ENCODE results near the gene KIF3A.
A peak's percentile ranks its signal among the peaks of the same experiment; 100 is the strongest.

The KIF3A gene

DNA sequence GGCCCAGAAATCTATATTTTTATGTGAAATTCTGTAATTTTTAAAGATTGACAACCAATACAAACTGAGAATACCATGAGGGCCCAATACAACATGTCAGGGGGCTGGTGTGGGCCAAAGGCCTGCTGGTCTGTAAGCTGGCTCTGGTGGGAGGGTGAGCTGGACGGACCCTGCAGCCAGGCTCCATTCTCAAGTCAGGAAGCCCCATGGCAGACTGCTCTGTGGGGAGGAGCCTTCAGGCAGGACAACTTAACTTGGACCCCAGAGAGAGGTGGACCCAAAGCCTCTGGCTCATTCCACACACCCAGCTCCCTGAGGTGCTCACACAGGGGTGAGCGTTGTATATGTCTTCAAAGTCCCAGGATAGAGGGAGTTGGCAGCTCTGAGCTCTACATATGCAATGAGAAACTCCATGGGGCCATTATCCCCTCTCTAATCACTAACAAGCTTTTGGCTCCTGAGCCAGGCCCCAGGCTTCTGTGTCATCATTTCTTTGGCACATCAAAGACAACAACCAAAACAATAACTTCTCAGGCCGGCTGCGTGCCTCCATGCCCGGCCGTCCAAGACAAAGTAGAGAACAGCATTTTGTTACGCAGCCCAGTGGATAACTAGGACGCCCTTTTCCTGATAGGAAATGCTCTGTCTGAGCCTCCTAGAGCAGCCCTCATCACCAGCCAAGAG, 33.3 kb upstream of the KIF3A start:
- DNase-seq: no peak

GRCh38 chr5:132768485-132768868, 31.1 kb upstream of the KIF3A start:
- no peak for DNase-seq

GRCh38 chr5:132767150-132767549, 29.8 kb upstream of the KIF3A start:
- DNase-seq: no peak

DNA sequence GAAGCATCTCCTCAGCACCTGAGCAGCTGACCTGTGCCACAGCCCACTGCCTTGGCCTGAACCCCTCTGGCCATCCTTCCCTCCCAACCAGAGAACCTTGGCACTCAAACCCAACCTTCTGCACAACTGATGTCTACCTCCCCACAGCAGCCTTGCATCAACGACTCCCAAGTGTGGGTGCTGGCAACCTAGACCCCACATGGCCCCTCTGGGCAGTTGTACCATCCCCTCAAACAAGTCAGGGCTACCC, 29.4 kb upstream of the KIF3A start:
- DNase-seq: no peak

DNA sequence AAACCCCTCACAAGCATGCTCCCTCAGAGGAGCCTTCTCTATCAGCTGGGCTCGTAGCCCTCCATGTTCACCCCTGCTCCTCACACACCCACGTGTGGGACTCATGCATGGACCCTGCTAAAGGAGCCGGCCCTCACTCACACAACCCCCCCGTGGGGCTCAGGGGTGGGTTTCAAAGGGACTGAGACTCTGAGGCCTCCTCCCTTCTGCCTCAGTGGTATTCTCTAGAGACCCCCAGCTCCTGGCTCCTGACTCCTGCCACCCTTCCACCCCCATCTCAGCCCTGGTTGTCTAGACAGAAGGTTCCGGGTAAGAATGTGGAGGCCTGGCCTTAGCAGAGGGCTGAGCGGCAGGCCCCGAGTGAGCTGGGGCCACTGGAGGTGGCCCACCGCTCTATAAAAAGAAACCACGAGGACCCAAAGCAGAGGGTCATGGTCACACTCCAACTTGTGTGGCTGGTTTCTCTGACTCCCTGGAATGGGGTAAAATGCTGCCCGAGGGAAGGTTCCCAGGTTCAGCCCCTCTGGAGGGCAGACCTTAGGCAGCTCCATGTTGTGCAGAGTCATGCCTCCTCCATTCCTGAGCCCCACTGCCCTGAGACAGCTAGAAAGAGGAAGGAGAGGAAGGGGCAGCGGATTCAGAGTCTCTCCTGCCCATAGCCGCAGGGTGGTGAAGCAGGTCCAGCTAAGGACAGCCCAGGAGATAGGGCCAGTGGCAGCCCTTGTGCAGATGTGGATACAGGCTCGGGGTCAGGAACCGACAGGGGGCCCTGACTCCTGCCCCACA, 28.9 kb upstream of the KIF3A start:
- DNase-seq: no peak

GRCh38 chr5:132765311-132766019, 28.1 kb upstream of the KIF3A start:
- no peak for DNase-seq

DNA sequence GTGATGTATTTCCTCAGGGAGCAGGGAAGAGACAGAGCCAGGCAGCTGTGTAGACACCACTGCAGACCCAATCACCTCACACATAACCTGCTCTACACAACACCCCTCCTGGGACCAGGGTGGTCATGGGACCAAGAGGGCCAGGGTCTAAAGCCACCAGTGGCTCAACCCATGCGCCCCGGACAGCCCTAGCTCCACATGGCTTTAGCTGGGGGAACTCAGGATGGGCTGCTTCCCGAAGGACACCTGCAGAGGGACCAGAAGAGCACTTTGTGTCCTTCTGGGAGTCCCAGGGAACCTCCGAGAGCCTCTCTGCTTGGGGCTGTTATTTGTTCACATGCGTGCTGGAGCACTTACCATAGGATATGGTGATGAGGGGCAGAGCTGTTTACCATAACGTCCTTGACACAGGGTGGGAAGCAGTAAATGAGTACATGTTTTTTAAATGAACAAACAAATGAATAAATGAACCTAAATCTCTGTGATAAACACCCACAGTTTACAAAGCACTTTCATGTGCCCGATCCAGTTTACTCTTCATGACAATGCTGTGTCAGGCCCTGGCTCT, 27.4 kb upstream of the KIF3A start:
- no peak for DNase-seq

GRCh38 chr5:132764051-132764450, 26.7 kb upstream of the KIF3A start:
- DNase-seq: no peak

DNA sequence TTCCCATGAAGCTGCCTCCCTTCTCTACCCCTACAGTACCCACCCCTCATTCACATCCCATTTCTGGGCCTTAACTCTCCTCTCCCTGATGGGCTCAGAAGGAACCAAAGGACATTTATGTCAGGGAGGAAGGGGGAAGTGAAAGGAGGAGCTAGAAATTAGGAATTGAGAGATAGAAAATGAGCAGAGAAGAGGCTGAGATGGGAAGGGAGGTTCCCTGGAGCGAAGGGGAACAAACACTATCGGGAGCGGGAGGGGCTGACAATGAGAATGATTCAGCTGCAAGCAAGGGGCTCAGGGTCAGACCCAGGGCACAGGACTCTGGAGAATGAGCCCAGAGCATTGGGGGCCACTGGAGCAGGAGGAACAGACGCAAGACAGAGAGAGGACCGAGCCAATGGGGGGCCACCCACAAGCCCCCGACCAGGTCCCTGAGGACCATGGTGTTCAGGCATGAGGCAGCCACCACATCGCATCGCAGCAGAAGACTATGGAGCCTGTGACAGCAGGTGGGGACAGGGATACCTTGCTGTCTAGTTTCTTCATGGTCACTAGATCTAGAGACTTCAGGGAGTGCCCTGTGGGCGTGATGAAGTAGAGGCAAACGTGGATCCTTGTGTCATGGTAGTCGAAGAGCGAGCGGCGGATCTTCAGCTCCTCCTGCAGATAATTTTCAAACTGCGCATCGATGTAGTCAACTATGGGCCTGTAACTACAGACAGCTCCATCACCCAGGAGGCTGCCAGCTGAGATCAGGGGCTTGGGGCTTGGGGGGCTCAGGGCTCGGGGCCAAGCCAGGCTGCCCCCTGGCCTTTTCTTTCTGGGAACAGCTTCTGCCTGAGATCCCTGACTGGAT, 26.1 kb upstream of the KIF3A start:
- no peak for DNase-seq

DNA sequence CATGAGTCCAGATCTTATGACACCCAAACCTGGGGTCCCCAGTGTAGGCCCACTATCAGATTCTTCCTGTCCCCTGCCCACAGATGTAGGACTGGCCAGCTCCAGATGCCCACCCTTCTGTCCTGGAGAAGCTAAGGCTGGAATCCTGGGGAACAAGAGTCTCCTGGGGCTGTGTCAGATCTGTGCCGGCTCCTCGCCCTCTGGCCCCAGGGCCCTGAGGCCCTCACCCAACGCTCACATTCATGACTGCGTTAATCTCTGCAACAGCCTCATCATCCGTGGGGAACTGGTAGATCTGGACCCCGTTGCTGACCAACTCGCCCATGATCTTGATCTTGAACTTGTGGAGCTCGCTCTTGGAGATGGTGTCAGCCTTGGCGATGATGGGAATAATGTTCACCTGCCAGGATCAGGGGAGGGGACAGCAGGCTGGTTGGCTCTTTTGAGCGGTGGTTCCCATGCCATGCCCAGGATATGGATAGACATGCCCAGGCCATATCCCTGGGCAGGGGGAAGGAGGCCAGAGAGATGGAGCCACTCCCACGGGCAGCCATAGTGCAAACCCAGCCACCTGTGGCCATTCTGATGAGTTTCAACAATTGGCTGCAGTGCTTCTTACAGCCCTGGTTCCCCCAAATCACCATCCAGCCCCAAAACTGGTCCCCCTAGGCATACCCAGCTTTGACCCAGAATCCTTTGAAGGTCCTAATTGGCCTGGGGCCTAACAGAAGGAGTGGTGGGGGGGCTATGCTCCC, 25.1 kb upstream of the KIF3A start:
- no peak for DNase-seq

- DNase-seq: no peak
These were observed 24.2 kb upstream of the KIF3A start for GRCh38 chr5:132761321-132762240.

- no peak for DNase-seq
These were observed 23.4 kb upstream of the KIF3A start for GRCh38 chr5:132760601-132761317.

DNA sequence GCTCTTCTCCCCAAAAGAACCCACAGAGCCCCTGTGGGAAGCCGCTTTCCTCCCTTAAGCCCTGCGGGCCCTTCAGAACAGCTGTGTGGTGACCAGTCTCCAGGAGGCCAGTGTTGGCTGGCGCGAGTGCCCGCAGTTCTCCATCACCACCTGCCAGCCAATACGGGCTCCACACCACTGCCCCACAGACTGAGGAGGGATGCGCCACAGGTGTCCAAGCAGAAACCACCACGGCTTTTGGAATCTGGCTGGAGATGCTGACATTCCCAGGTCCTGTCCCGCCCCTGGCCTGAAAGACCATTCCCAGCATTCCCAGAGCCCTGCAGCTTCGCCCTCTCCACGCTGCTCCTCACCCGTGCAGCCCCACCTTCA, 22.7 kb upstream of the KIF3A start:
- no peak for DNase-seq

- DNase-seq: no peak
These were observed 22.0 kb upstream of the KIF3A start for GRCh38 chr5:132759114-132760048.

GRCh38 chr5:132758451-132758850, 21.1 kb upstream of the KIF3A start:
- no peak for DNase-seq

GRCh38 chr5:132756542-132756941, 19.2 kb upstream of the KIF3A start:
- DNase-seq: no peak

DNA sequence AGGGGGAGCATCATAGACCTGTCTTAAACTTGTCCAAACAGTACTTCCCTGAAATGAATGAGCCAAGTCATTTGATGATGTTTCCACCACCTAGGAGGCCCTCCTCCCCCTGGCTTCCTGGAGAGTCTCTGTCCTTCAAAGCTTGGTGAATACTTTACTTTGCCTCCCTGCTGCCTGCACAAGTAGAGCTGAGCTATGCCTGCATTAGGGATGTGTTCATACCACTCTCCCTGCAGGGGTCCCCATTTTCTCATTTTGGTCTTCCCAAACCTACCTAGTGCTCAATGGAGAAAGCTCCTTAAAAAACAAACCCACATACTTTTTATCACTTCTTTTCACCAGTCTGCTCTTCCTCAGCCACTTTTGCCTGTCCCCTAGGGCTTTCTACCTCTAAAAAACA, 17.6 kb upstream of the KIF3A start:
- DNase-seq: peak; percentile 55

- no peak for DNase-seq
These were observed 16.8 kb upstream of the KIF3A start for GRCh38 chr5:132754111-132754510.
